HEK293T (cell line): Measurements from ENCODE around the gene PRPSAP1.

Source experiments
- CTCF ChIA-PET: fragments of 350-600 bp; formaldehyde crosslinking; extraction: SDS; loops from one replicate; lab custom pipeline; 2021; ENCODE audit warnings: antibody characterized with exemption, inconsistent platforms; lab: Yijun Ruan, JAX
- POLR2A ChIA-PET: fragments of 350-600 bp; formaldehyde crosslinking; extraction: SDS; loops from one replicate; lab custom pipeline; 2020; ENCODE audit warnings: antibody characterized with exemption, inconsistent platforms; lab: Yijun Ruan, JAX
- DNase-seq: peaks from one replicate; pipeline ENCODE4 v3.0.0; 2012; ENCODE audit warnings: mixed read lengths; ENCODE audit errors: extremely low spot score
- ARNT ChIP-seq: fragments of 450-650 bp; IDR thresholded peaks from 2 replicates; pipeline ENCODE4 v1.6.1; 2017; ENCODE audit warnings: mild to moderate bottlenecking
- BHLHE40 ChIP-seq: fragments of 450-650 bp; IDR thresholded peaks from 2 replicates; pipeline ENCODE4 v1.6.1; 2016; ENCODE audit warnings: mild to moderate bottlenecking, moderate library complexity, borderline replicate concordance
- CTBP1 ChIP-seq: fragments of 450-650 bp; IDR thresholded peaks from 2 replicates; pipeline ENCODE4 v1.6.1; 2016; ENCODE audit warnings: borderline replicate concordance
- ELF4 ChIP-seq: fragments of 450-650 bp; IDR thresholded peaks from 2 replicates; pipeline ENCODE4 v1.6.1; 2017; ENCODE audit warnings: antibody characterized with exemption
- FOXA1 ChIP-seq: fragments of 450-650 bp; IDR thresholded peaks from 2 replicates; pipeline ENCODE4 v1.6.1; 2016; ENCODE audit warnings: mild to moderate bottlenecking
- FOXK2 ChIP-seq: fragments of 450-650 bp; IDR thresholded peaks from 2 replicates; pipeline ENCODE4 v1.6.1; 2016; ENCODE audit warnings: mild to moderate bottlenecking
- FOXM1 ChIP-seq: fragments of 450-650 bp; IDR thresholded peaks from 2 replicates; pipeline ENCODE4 v1.6.1; 2017; ENCODE audit warnings: mild to moderate bottlenecking, borderline replicate concordance
- HDGF ChIP-seq: fragments of 450-650 bp; IDR thresholded peaks from 2 replicates; pipeline ENCODE4 v1.6.1; 2017; ENCODE audit warnings: antibody characterized with exemption, borderline replicate concordance
- L3MBTL2 ChIP-seq: fragments of 450-650 bp; conservative IDR thresholded peaks from 2 replicates; pipeline ENCODE4 v1.6.1; 2016; ENCODE audit warnings: mild to moderate bottlenecking
- LEF1 ChIP-seq: fragments of 450-650 bp; IDR thresholded peaks from 2 replicates; pipeline ENCODE4 v1.6.1; 2017; ENCODE audit warnings: mild to moderate bottlenecking, borderline replicate concordance
- NFRKB ChIP-seq: fragments of 450-650 bp; IDR thresholded peaks from 2 replicates; pipeline ENCODE4 v1.6.1; 2016; ENCODE audit warnings: mild to moderate bottlenecking, moderate library complexity
- PKNOX1 ChIP-seq: fragments of 450-650 bp; IDR thresholded peaks from 2 replicates; pipeline ENCODE4 v1.6.1; 2016
- SP1 ChIP-seq: fragments of 450-650 bp; IDR thresholded peaks from 2 replicates; pipeline ENCODE4 v1.6.1; 2017
- SUZ12 ChIP-seq: fragments of 450-650 bp; IDR thresholded peaks from 2 replicates; pipeline ENCODE4 v1.6.1; 2016; ENCODE audit warnings: mild to moderate bottlenecking
- TARDBP ChIP-seq: fragments of 450-650 bp; IDR thresholded peaks from 2 replicates; pipeline ENCODE4 v1.6.1; 2016
- ZNF384 ChIP-seq: fragments of 450-650 bp; IDR thresholded peaks from 2 replicates; pipeline ENCODE4 v1.6.1; 2016

Gene PRPSAP1

DNA sequence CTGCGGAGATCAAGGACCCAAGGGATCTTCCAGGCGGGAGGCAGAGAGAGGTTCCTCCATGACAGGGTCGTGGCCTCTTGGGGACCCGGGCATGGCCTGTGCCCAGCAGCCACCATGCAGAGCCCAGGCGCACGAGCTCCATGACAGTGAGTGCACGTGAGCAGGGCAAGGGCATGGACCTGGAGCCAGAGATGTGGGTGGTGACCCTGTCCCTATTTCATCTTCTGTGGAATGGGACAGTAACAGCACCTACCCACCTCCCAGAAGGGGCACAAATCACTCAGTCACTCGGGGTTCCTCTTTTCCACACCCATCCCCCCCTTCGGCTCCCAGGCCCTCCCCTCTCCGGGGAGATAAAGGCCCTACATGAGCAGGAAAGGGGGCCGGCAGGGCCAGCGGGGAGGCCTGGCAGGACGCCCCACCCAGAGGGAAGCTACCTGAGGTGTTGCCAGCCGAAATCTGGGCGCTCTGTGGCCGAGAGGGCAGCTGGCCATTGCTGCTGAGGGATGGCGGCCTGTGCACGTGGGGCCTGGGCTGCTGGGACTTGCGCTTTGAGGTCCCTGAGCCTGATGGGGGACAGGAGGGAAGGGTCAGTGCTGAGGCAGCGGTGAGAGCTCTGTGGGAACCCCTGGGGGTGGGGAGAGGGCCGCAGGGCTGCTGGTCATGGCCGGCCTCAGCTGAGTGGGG, 78.2 kb downstream of the PRPSAP1 start:
- ChIA-PET CTCF (interaction anchor here (0.7 kb wide), 1 partner anchor 154 kb away, joined by 3 read pairs; no protein-coding TSS in a partner anchor), POLR2A (interaction anchor here (1.4 to 4.0 kb wide), 2 partner anchors 11 to 203 kb away, joined by 5 to 14 read pairs; partner anchors contain the start of genes SRP68 and UBALD2)
- DNase-seq = no peak
- TF ChIP-seq NFRKB = no peak
- TF ChIP-seq CTBP1 = no peak
- TF ChIP-seq FOXM1 = no peak
- TF ChIP-seq ARNT = no peak
- TF ChIP-seq TARDBP = no peak
- TF ChIP-seq ELF4 = no peak
- no peak for TF ChIP-seq SP1
- no peak for TF ChIP-seq FOXK2
- no peak for TF ChIP-seq HDGF
- no peak for TF ChIP-seq ZNF384

- TF ChIP-seq FOXM1 = no peak
- DNase-seq = no peak
- CTCF ChIA-PET = interaction anchor here (0.5 to 0.7 kb wide), 4 partner anchors 15 to 908 kb away, joined by 3 to 4 read pairs (median 3); no protein-coding TSS in a partner anchor
- POLR2A ChIA-PET = interaction anchor here (1.4 to 4.0 kb wide), 2 partner anchors 10 to 202 kb away, joined by 5 to 14 read pairs; partner anchors contain the start of genes SRP68 and UBALD2
Observed at GRCh38 chr17:76274112-76274956, 79.4 kb downstream of the PRPSAP1 start.

DNA sequence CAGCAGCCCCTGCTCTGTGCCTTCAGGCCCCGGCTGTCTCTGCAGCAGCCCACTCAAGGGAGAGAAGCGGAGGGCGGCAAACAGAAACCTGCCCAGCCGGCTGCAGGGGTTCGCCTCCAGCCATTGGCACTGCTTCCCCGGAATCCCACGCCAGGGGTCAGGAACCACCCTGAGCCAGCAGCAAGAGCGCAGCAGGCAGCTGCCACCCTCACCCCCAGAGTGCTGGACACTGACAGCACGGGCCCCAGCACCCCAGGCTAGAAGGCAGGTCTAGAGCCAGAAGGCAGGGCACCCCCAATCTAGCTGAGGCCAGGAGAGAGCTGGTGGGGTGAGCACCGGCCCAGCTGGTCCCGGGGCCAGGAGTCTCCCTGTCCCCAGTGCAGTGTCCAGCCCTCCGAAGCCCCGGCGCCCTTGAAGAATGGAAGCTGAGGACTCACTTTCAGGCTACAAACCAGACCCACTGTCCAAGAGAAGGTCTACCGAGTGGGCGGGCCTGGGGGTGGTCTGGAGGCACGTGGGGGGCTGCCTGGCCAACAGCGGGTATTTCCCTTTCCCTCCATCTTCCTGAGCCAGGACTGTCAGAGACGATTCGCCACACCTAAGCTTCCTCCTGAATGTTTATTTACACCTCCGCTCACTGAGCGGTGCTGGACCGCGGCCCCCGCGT, 80.1 kb downstream of the PRPSAP1 start:
- DNase-seq = no peak
- no peak for TF ChIP-seq FOXK2
- TF ChIP-seq FOXM1 = no peak
- no peak for TF ChIP-seq PKNOX1
- TF ChIP-seq SP1 = no peak
- TF ChIP-seq BHLHE40 = no peak
- no peak for TF ChIP-seq TARDBP
- no peak for TF ChIP-seq LEF1
- no peak for TF ChIP-seq ZNF384
- TF ChIP-seq ELF4 = no peak
- TF ChIP-seq CTBP1 = no peak
- TF ChIP-seq ARNT = no peak
- ChIA-PET CTCF (interaction anchor here (0.6 kb wide), 2 partner anchors 16 to 907 kb away, joined by 3 read pairs; no protein-coding TSS in a partner anchor), POLR2A (interaction anchor here (1.4 to 4.0 kb wide), 2 partner anchors 9 to 201 kb away, joined by 5 to 14 read pairs; partner anchors contain the start of genes SRP68 and UBALD2)

- TF ChIP-seq CTBP1 (no peak), TARDBP (no peak), ARNT (no peak), L3MBTL2 (no peak), NFRKB (no peak), BHLHE40 (no peak), LEF1 (no peak), SUZ12 (no peak), HDGF (no peak), FOXM1 (no peak), FOXK2 (no peak), SP1 (no peak), ELF4 (no peak), ZNF384 (no peak), PKNOX1 (no peak)
- CTCF ChIA-PET = no interaction called here
- DNase-seq = no peak
- POLR2A ChIA-PET = interaction anchor here (1.5 to 4.0 kb wide), 2 partner anchors 8 to 32 kb away, joined by 3 to 14 read pairs; partner anchors contain the start of gene UBALD2
Observed at GRCh38 chr17:76272541-76273444, 80.9 kb downstream of the PRPSAP1 start.

DNA sequence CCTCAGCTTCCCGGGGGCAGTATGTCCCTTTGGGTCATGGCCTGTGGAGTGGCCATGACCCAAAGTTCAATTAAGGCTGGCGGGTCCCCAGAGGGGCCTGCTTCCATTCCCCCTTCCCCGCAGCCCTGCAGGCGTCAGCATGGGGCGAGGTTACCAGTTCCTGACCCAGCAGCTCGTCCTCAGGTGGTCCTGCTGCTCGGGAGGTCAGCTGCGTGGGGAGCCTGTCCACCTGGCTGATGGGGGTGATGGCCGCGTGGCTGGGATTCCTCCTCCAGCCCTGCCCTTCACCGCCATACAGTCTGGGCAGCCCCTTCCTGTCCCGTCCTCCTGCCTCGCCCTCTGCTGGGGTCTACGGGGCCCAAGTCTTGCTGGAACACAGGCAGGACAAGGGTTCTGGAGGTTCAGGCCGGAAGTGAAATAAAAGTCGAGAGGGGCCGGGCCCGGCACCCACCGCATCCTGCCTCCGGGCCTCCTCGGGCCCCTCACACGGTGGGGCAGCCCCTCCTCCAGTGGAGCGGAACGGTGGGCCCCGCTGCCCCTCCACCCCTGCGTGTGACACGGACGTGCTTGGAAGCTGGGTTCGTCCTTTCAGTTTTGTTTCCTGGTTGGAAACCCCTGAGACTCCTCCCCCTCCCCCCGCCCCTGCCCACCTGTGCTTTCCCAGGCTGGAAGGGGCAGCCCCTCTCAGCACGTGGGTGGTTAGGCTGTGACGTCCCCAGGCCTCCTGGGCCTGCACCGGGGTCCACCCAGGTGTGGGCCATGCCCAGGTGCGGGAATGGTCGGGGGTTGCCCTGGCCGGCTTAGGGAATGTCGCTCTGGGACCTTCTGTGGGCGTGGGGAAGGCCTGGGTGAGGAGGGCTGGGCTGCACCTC, 81.8 kb downstream of the PRPSAP1 start:
- DNase-seq = no peak
- POLR2A ChIA-PET = interaction anchor here (1.5 kb wide), 1 partner anchor 31 kb away, joined by 3 read pairs; no protein-coding TSS in a partner anchor
- CTCF ChIA-PET = interaction anchor here (1.0 kb wide), 1 partner anchor 8 kb away, joined by 3 read pairs; no protein-coding TSS in a partner anchor
- no peak for TF ChIP-seq ELF4
- no peak for TF ChIP-seq SUZ12
- no peak for TF ChIP-seq TARDBP
- TF ChIP-seq SP1 = no peak
- no peak for TF ChIP-seq ZNF384
- no peak for TF ChIP-seq LEF1
- TF ChIP-seq FOXA1 = no peak
- TF ChIP-seq BHLHE40 = no peak
- no peak for TF ChIP-seq CTBP1
